HCT116 (cell line): Measurements from ENCODE around the gene SGF29.
"Not testable (repeated sequence)": the region's sequence is repeated elsewhere in the genome, so short reads cannot be mapped to it uniquely, and the experiment has no call there.

ENCODE experiments used
- CTCF ChIP-seq, 3 experiments: fragments of 200-600 bp in 1 of 3; sonication (generic) in 1 of 3; IDR thresholded peaks in 2 of 3; conservative IDR thresholded peaks in 1 of 3; 2 replicates each; pipeline ENCODE4 v1.5.1; 2012 to 2017; ENCODE audit warnings: low read depth in 2 of 3, low read length in 2 of 3, antibody characterized with exemption in 1 of 3, borderline replicate concordance in 1 of 3, control low read depth in 1 of 3, mild to moderate bottlenecking in 1 of 3, mixed read lengths in 1 of 3, mixed run types in 1 of 3, moderate library complexity in 1 of 3; ENCODE audit not compliant: insufficient read depth in 1 of 3
- EZH2 ChIP-seq: fragments of 200-600 bp; sonication (generic); IDR thresholded peaks from 2 replicates; pipeline ENCODE4 v1.6.1; 2017; ENCODE audit warnings: antibody characterized with exemption, mixed run types
- POLR2A ChIP-seq: IDR thresholded peaks from 2 replicates; pipeline ENCODE4 v1.7.0; 2011; ENCODE audit warnings: borderline replicate concordance; ENCODE audit not compliant: insufficient read depth, insufficient read length; ENCODE audit errors: extremely low read depth
- SRF ChIP-seq: IDR thresholded peaks from 2 replicates; pipeline ENCODE4 v1.6.1; 2012; ENCODE audit warnings: low read depth
- ZFX ChIP-seq: fragments of 450-650 bp; IDR thresholded peaks from 2 replicates; pipeline ENCODE4 v1.6.1; 2017

GRCh38 chr16:28630905-28631304, 77.2 kb downstream of the SGF29 start:
- TF ChIP-seq CTCF (IDR thresholded peaks at IDR 0.05 in 2 of 3, conservative IDR thresholded peaks at IDR 0.05 in 1 of 3; ENCODE audit: borderline replicate concordance in 1 of 3, insufficient read depth in 1 of 3, low read depth in 2 of 3, low read length in 2 of 3); EZH2; POLR2A; SRF; ZFX: not testable (repeated sequence)
